HCT116 (cell line): Measurements from ENCODE around the gene GRIN2C. TPM values are rescaled to one million over a fixed set of nuclear protein-coding genes. Genes with fewer than 3 reads are reported as not detected.

Experiments
- ATAC-seq: fragments of 200-7000 bp; cut with Tn5 transposase; 2 replicates; pipeline ENCODE4 v1.9.1; 2020; ENCODE audit warnings: mild to moderate bottlenecking, moderate library complexity
- BruUV-seq: library from RNA; stranded (reverse); fragments of 400-500 nt; replicated peaks from 2 replicates; lab custom pipeline; 2021; lab: Mats Ljungman, UMichigan
- CTCF ChIA-PET: fragments of 300-600 bp; sonication (Branson Sonifier 250); formaldehyde crosslinking; loops from one replicate; lab custom pipeline; 2021; ENCODE audit warnings: antibody characterized with exemption; lab: Charles Lee
- POLR2A ChIA-PET: fragments of 300-600, 350-600 bp; sonication (Branson Sonifier 250); formaldehyde crosslinking; loops from one replicate; lab custom pipeline; 2021; ENCODE audit warnings: antibody characterized with exemption; lab: Charles Lee
- RAD21 ChIA-PET, 2 experiments: fragments of 300-600 bp; sonication (Branson Sonifier 250); formaldehyde crosslinking; loops; one replicate each; lab custom pipeline; 2023; ENCODE audit warnings: low total read pairs in 2 of 2; ENCODE audit not compliant: uncharacterized antibody in 2 of 2, unreplicated experiment in 2 of 2, low non-redundant PET in 1 of 2; lab: Charles Lee
- DNase-seq: peaks from one replicate; pipeline ENCODE4 v3.0.0-alpha.2; 2010; ENCODE audit warnings: low read depth, low spot score
- H2AFZ ChIP-seq: fragments of 200-600 bp; shearing (Covaris generic), sonication (generic); 2 replicates; pipeline ENCODE4 v1.6.1; 2017; ENCODE audit warnings: low read depth, mixed run types, mixed read lengths, antibody characterized with exemption, low read length; ENCODE audit not compliant: poor library complexity, severe bottlenecking
- H3K27ac ChIP-seq: 2 replicates; pipeline ENCODE4 v1.5.1; 2012; ENCODE audit warnings: low read depth, low read length
- H3K27me3 ChIP-seq: fragments of 200-600 bp; sonication (generic); 2 replicates; pipeline ENCODE4 v1.6.1; 2016; ENCODE audit warnings: mixed run types, low read length, mixed read lengths; ENCODE audit not compliant: insufficient read depth
- H3K36me3 ChIP-seq, 2 experiments: fragments of 200-500 bp in 1 of 2; fragments of 200-600 bp in 1 of 2; sonication (Bioruptor generic) in 1 of 2; sonication (generic) in 1 of 2; 2 replicates each; pipeline versions ENCODE4 v1.5.1 to v1.6.1; 2014 to 2016; ENCODE audit warnings: low read length in 2 of 2, inconsistent platforms in 1 of 2, mixed read lengths in 1 of 2, mixed run types in 1 of 2; ENCODE audit not compliant: insufficient read depth in 2 of 2, control insufficient read depth in 1 of 2
- H3K4me1 ChIP-seq, 2 experiments: fragments of 200-600 bp in 1 of 2; sonication (generic) in 1 of 2; 2 replicates each; pipeline versions ENCODE4 v1.5.1 to v1.6.1; 2012 to 2017; ENCODE audit warnings: low read length in 2 of 2, inconsistent platforms in 1 of 2, mild to moderate bottlenecking in 1 of 2, mixed read lengths in 1 of 2, mixed run types in 1 of 2, moderate library complexity in 1 of 2; ENCODE audit not compliant: insufficient read depth in 2 of 2, control insufficient read depth in 1 of 2
- H3K4me2 ChIP-seq: fragments of 200-600 bp; sonication (generic); 2 replicates; pipeline ENCODE4 v1.6.1; 2017; ENCODE audit warnings: mixed run types, low read length, mixed read lengths
- H3K4me3 ChIP-seq, 2 experiments: fragments of 200-600 bp in 1 of 2; sonication (generic) in 1 of 2; replicated peaks in 1 of 2; 2 replicates each; pipeline ENCODE4 v1.5.1; 2011 to 2016; ENCODE audit warnings: low read length in 2 of 2, control low read depth in 1 of 2, low read depth in 1 of 2, mild to moderate bottlenecking in 1 of 2, mixed read lengths in 1 of 2, mixed run types in 1 of 2
- H3K79me2 ChIP-seq: fragments of 200-600 bp; sonication (generic); 2 replicates; pipeline ENCODE4 v1.6.1; 2017; ENCODE audit warnings: mild to moderate bottlenecking, mixed run types, low read length, moderate library complexity, mixed read lengths; ENCODE audit not compliant: insufficient read depth
- H3K9ac ChIP-seq: fragments of 200-600 bp; sonication (generic); 2 replicates; pipeline ENCODE4 v1.6.1; 2016; ENCODE audit warnings: low read length, mixed read lengths
- H3K9me2 ChIP-seq: fragments of 200-600 bp; sonication (generic), shearing (Covaris generic); 2 replicates; pipeline ENCODE4 v1.6.1; 2017; ENCODE audit warnings: mixed run types, mild to moderate bottlenecking, moderate library complexity; ENCODE audit not compliant: insufficient read depth
- H3K9me3 ChIP-seq, 2 experiments: fragments of 200-500 bp in 1 of 2; fragments of 200-600 bp in 1 of 2; sonication (Bioruptor generic) in 1 of 2; sonication (generic) in 1 of 2; 2 replicates each; pipeline ENCODE4 v1.6.1; 2014 to 2017; ENCODE audit warnings: low read length in 2 of 2, mixed read lengths in 2 of 2, inconsistent platforms in 1 of 2, low read depth in 1 of 2, mild to moderate bottlenecking in 1 of 2, mixed run types in 1 of 2, moderate library complexity in 1 of 2; ENCODE audit not compliant: control insufficient read depth in 1 of 2, insufficient read depth in 1 of 2
- H4K20me1 ChIP-seq: fragments of 200-600 bp; sonication (generic), shearing (Covaris generic); 2 replicates; pipeline ENCODE4 v1.6.1; 2017; ENCODE audit warnings: mixed run types, mild to moderate bottlenecking, moderate library complexity; ENCODE audit not compliant: insufficient read depth
- CBX3 ChIP-seq: IDR thresholded peaks from 2 replicates; pipeline ENCODE4 v1.6.1; 2012; ENCODE audit warnings: low read depth
- CTCF ChIP-seq, 3 experiments: fragments of 200-600 bp in 1 of 3; sonication (generic) in 1 of 3; IDR thresholded peaks in 2 of 3; conservative IDR thresholded peaks in 1 of 3; 2 replicates each; pipeline ENCODE4 v1.5.1; 2012 to 2017; ENCODE audit warnings: low read depth in 2 of 3, low read length in 2 of 3, antibody characterized with exemption in 1 of 3, borderline replicate concordance in 1 of 3, control low read depth in 1 of 3, mild to moderate bottlenecking in 1 of 3, mixed read lengths in 1 of 3, mixed run types in 1 of 3, moderate library complexity in 1 of 3; ENCODE audit not compliant: insufficient read depth in 1 of 3
- EGR1 ChIP-seq: IDR thresholded peaks from 2 replicates; pipeline ENCODE4 v1.6.1; 2012; ENCODE audit warnings: low read depth
- EZH2 ChIP-seq: fragments of 200-600 bp; sonication (generic); IDR thresholded peaks from 2 replicates; pipeline ENCODE4 v1.6.1; 2017; ENCODE audit warnings: antibody characterized with exemption, mixed run types
- EZH2phosphoT487 ChIP-seq: fragments of 200-600 bp; IDR thresholded peaks from 2 replicates; pipeline ENCODE4 v1.6.1; 2018; ENCODE audit warnings: antibody characterized with exemption, borderline replicate concordance
- FOSL1 ChIP-seq: IDR thresholded peaks from 2 replicates; pipeline ENCODE4 v1.6.1; 2012; ENCODE audit warnings: low read depth
- JUND ChIP-seq: IDR thresholded peaks from 2 replicates; pipeline ENCODE4 v1.6.1; 2012
- RAD21 ChIP-seq: IDR thresholded peaks from 2 replicates; pipeline ENCODE4 v1.6.1; 2012; ENCODE audit warnings: low read depth, mild to moderate bottlenecking
- SP1 ChIP-seq: IDR thresholded peaks from 2 replicates; pipeline ENCODE4 v1.6.1; 2012; ENCODE audit warnings: low read depth
- SRF ChIP-seq: IDR thresholded peaks from 2 replicates; pipeline ENCODE4 v1.6.1; 2012; ENCODE audit warnings: low read depth
- TCF7L2 ChIP-seq: IDR thresholded peaks from 2 replicates; pipeline ENCODE4 v1.7.0; 2011; ENCODE audit warnings: borderline replicate concordance, inconsistent platforms; ENCODE audit not compliant: insufficient read depth, insufficient read length; ENCODE audit errors: extremely low read depth
- intact Hi-C: fragments of 100-400 bp; cut with micrococcal nuclease; formaldehyde crosslinking; loops from 2 replicates; pipeline ENCODE4 v1.10.0; 2022
- total RNA-seq: library from RNA; stranded (reverse); gene quantifications from one replicate; pipeline ENCODE4 v1.2.1, GENCODE V29; 2021; ENCODE audit not compliant: unreplicated experiment

GRIN2C gene
- total RNA-seq, 1 experiment from 2014 or later = 2.2 TPM

GRCh38 chr17:74810699-74811485 lies 48.8 kb downstream of the GRIN2C start:
- Histone ChIP-seq H2AFZ (no peak overlapping the region), H3K27me3 (no peaks in the 10 kb centered on the region), H3K9ac (no peak overlapping the region), H4K20me1 (no peaks in the 10 kb centered on the region), H3K9me3 (no peaks in the 10 kb centered on the region), H3K4me1 (no peaks in the 10 kb centered on the region), H3K9me2 (no peaks in the 10 kb centered on the region), H3K4me3 (no peak overlapping the region), H3K27ac (no peak overlapping the region), H3K4me2 (no peak overlapping the region), H3K36me3 (no peaks in the 10 kb centered on the region), H3K79me2 (no peaks in the 10 kb centered on the region)
- TF ChIP-seq JUND (no peak), FOSL1 (no peak), EZH2 (no peak), RAD21 (no peak), TCF7L2 (no peak), CBX3 (no peak), SRF (no peak), EZH2phosphoT487 (no peak), EGR1 (no peak), SP1 (no peak), CTCF (IDR thresholded peaks at IDR 0.05 in 2 of 3, conservative IDR thresholded peaks at IDR 0.05 in 1 of 3; ENCODE audit: borderline replicate concordance in 1 of 3, insufficient read depth in 1 of 3, low read depth in 2 of 3, low read length in 2 of 3) (no peak)
- intact Hi-C loops = no loop called here
- CTCF ChIA-PET = interaction anchor here (0.7 kb wide), 1 partner anchor 80 kb away, joined by 3 read pairs; no protein-coding TSS in a partner anchor
- no TSS peak for BruUV-seq
- POLR2A ChIA-PET = no interaction called here
- RAD21 ChIA-PET = no interaction called here
- DNase-seq (no peak), ATAC-seq (no peak)
